Activated gamma-delta T cell treated with anti-CD3 and anti-CD28 coated beads, Interleukin-2, amount 50 U/mL, for 16 hours (primary cell): ENCODE results near the gene SCAANT1.

Experiments
- DNase-seq: peaks from one replicate; pipeline ENCODE4 v3.0.0-alpha.2; 2020; ENCODE audit warnings: low read depth

The SCAANT1 gene

GRCh38 chr3:63911873-63912767 is at the start of gene SCAANT1:
SCAANT1 (minus strand) TSS chr3:63912383.
- DNase-seq: peak; percentile 72

- no peak for DNase-seq
These were observed 49.7 kb upstream of the SCAANT1 start for GRCh38 chr3:63961891-63962290.

DNA sequence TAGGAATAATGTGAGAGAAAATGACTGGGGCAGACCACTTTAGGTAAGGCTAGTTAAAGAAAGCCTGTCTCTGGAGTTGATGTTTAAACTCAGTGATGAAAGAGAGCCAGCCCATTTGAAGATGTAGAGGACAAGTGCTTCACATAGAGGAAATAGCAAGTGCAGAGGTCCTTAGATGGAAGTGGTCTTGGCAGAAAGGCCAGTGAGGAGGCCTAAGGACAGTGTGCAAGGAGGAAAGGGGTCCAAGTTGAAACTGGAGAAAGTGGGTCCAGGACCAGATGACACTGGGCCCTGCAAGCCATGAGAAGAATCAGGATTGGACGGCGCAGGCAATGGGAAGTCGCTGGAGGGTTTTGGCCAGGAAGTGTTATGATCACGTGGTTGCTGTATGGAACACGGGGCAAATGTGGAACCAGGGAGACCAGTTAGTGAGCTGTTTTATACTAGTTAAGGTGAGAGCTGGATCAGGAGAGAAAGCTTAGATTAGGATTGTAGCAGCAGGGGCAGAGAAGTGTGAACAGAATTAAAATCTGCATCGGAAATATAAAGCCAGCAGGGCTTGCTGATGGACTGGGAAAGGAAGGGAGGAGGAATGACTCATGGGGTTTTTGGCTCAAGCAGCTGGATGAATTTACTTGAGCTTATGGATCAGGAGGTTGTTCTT is 48.0 kb upstream of the SCAANT1 start:
- no peak for DNase-seq

DNA sequence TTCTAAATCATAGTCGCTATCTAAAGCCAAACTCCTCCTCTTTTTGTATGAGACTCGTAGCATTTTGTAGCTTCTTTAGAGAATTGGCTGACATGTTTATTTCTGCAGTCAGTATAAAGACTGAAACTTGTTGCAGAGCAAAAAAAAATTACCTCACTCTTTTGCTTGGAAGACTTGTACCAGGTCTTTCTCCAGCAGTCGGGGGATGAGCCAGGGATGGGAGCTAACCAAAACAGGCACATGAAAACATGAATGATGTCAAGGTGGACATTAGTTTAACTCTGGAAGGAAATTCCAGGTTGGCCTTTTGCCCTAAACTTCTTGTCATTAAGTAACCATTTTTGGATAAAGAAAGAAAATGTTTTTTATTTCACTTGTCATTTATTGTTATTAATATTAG is 47.0 kb upstream of the SCAANT1 start:
- no peak for DNase-seq

- no peak for DNase-seq
These were observed 43.8 kb upstream of the SCAANT1 start for GRCh38 chr3:63955830-63956545.

DNA sequence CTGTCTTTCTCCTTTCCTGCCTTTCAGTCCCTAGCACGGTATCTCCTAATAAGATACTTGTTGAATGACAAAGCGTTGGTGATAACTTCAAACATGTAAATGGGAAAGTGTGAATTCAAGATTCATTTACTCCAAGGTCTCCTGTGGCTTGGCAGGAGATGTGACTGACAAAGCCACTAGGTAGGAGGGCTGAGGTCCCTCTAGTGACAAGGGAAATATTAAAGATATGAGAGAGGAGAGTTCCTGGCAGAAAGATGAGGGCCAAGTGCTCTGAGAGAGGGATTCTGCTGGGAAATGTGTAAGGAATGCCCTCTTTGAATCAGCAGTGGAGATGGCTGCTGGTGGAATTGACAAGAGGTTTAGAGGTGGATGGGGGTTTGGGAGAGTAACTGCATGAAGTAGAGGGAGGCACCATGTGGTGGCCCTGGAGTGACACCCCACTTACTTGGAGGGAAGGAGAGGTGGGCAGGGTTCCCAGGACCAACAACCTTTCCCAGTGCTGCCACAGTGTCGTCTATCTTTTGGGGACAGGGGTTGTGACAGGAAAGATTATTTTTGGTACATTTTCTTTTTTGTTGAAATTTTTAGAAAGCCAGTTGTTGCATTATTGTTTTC is 43.0 kb upstream of the SCAANT1 start:
- DNase-seq: no peak

DNA sequence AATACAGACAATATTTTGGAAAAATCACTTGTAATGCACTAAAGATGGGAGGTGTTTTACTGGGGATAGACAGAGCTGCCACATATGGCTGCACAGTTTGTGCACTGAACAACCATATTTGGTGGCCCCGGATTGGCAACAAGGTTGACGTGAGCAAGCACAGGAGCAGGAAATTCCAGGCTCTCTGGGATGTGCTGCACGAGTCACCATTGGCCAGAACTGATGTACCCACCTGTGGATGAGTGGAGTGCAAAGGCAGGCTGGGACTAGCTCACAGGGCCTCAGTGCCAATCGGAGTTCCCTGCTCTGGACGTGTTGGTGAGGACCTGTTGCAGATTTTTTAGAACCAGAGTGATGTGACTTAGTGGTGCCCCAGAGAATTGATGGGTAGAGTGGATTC is 42.0 kb upstream of the SCAANT1 start:
- DNase-seq: no peak

DNA sequence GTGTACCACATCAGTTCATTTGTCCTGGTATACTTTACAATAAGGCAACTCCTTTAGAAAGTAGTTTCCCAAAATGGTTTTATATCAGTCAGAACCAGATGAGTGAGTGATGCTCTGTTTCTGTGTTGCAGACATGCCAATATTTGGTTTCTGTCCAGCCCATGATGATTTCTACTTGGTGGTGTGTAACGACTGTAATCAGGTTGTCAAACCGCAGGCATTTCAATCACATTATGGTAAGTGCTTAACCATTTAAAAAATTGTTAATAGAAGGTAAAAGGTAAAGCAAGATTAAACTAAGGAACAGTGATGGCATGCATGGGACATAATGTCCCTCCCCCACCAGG is 40.0 kb upstream of the SCAANT1 start:
- no peak for DNase-seq

DNA sequence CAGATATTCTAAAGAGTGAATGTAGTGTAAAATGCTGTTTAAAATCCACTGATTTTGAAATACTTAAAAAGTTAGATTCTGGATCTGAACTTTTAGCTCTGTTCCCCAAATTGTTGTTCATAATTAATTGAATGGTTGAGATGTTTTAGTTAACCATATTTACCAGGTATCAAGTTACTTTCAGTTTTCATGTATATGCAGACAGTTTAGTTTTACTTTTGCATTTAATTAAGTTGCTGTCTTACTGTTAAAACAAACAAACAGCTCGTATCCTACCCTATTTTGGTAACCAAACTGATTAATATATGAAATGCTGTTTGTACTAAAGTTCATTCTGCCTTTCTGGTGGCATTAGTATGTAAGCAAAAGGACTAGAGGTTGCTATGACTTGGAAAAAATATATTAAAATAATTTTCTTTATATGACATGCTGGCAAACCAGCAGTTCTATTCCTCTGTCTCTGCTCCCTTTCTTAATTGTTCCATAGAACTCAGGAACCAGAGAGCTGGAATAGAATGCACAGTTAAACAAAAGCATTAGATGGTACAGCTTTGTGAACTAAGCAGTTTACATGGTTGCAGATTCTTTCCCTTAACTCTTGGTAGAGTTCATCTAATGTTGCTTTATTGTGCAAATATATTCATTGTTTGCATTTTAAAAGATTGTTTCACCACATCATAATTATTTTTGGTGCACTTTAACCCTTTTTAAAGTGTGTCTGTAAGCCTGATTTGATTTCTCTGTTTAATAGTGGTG is 39.5 kb upstream of the SCAANT1 start:
- DNase-seq: no peak

- no peak for DNase-seq
These were observed 38.5 kb upstream of the SCAANT1 start for GRCh38 chr3:63950698-63951097.

DNA sequence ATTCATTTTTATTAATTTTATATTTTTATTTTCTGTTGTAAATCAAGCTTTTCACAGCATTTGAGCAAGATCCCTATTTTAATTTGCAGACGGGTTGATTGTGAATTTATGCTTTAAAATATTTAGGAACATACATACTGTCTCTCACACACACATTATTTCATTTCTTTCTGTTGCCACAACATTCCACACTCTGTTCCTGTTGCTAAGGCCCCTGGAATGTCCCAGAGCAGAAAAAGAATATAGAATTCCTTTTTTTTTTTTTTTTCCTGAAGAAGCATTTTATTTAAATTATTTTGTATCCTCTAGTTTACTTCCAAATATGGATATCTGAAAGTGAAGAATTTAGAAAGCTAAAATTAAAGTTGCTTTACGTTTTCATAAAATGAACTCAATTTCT is 36.8 kb upstream of the SCAANT1 start:
- no peak for DNase-seq

DNA sequence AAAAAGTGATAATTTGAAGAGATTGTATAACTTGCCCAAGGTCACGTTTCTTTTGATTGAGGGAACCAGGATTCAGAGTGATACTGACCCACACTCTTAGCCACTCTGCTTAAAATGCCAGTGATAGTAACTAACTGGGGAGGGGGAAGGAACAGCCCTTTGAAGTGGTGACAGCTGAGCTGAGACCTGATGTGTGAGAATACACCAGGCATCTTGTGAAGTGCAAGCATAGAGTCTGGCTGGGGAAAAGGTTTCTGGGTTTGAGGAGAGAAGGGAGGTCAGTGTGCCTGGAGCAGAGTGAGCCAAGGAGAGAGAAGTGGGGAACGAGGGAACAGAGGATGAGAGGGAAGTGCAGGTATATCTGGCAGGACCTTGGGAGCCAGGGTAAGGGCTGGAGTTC is 35.4 kb upstream of the SCAANT1 start:
- DNase-seq: no peak

- no peak for DNase-seq
These were observed 34.6 kb upstream of the SCAANT1 start for GRCh38 chr3:63946753-63947152.

DNA sequence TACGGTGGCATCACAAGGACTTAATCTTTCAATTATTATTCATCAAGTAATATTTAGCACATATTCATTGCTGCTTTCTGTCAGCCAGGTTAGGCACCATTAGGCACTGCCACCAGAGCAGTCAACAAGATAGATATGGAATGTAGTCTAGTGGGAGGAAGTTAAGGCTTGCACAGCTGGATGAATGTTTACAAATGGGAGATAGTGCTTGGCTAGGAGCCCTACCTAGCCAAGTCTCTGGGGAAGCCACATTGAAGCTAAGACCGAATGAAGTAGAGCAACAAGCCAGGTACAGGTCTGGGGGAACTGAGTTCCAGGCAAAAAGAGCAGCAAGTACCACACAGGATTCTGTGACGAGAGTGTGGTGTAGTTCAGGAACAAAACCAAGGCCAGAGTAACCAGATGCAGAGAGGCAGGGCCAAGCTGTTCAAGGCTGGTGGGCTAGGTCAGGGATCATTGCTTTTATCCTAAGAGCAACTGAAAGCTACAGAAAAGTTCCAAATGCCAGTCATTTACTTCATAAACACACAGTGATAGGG is 33.4 kb upstream of the SCAANT1 start:
- no peak for DNase-seq

DNA sequence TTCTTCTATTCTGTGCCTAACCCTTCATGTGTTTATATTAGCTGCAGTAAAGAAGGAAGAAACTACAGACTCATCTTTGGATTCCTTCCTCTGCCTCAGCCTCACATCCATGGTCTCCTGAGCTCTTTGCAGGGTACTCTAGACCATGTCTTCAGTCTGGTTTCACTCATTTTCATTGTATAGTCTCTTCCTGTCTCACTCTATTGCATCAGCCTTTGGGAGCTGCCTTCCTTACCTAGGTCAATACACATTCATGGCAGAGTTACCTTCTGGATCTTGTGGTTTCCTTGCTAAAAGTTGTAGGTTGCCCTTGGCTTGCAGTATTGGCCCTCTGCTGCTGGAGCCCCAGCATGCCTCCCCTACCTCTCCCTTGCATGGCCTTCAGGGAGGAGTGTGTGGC is 31.5 kb upstream of the SCAANT1 start:
- DNase-seq: no peak

GRCh38 chr3:63942528-63942927 is 30.3 kb upstream of the SCAANT1 start:
- DNase-seq: no peak

DNA sequence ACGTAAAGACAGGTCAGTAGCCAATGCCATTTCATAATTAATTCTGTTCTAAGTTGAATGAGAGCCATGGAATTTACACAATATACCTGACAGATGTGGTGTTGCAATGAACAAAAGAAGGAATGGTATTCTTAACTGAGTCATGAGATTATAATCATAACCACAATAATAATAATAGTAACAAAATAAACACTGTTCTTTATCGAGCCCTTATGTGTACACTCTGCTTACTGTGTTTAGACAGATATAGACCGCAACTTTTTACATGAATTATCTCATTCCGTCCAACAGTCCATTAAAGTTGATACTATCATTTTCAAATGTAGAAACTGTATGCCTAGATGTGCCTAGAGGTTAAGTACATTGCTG is 28.2 kb upstream of the SCAANT1 start:
- no peak for DNase-seq

GRCh38 chr3:63937661-63938651 is 25.8 kb upstream of the SCAANT1 start:
- no peak for DNase-seq

- no peak for DNase-seq
These were observed 24.7 kb upstream of the SCAANT1 start for GRCh38 chr3:63936925-63937324.
